ENCODE measurements around the gene HJURP.

Gene HJURP

GRCh38 chr2:233821196-233821595 lies 33.1 kb downstream of the HJURP start:
- H3K4me3 ChIP-seq (replicated peaks; ENCODE audit: low read depth, low read length), result no peak overlapping the region
- no peak for TF ChIP-seq CTCF (IDR thresholded peaks at IDR 0.05; ENCODE audit: low read depth, low read length, missing control alignments)
- no peak for DNase-seq (ENCODE audit: extremely low read depth, low read depth)

GRCh38 chr2:233820774-233821105 lies 33.6 kb downstream of the HJURP start:
- DNase-seq (ENCODE audit: extremely low read depth, low read depth), result no peak
- no peak overlapping the region for H3K4me3 ChIP-seq (replicated peaks; ENCODE audit: low read depth, low read length)
- TF ChIP-seq CTCF (IDR thresholded peaks at IDR 0.05; ENCODE audit: low read depth, low read length, missing control alignments), result no peak

GRCh38 chr2:233819884-233820773 lies 34.2 kb downstream of the HJURP start:
- DNase-seq (ENCODE audit: extremely low read depth, low read depth), result no peak
- no peak for TF ChIP-seq CTCF (IDR thresholded peaks at IDR 0.05; ENCODE audit: low read depth, low read length, missing control alignments)

GRCh38 chr2:233818639-233819621 lies 35.4 kb downstream of the HJURP start:
- no peak overlapping the region for H3K4me3 ChIP-seq (replicated peaks; ENCODE audit: low read depth, low read length)
- DNase-seq (ENCODE audit: extremely low read depth, low read depth), result no peak
- TF ChIP-seq CTCF (IDR thresholded peaks at IDR 0.05; ENCODE audit: low read depth, low read length, missing control alignments), result no peak

More at GRCh38 chr2:233819884-233820773, 34.2 kb downstream of the HJURP start:
- no peak overlapping the region for H3K4me3 ChIP-seq (replicated peaks; ENCODE audit: low read depth, low read length)

- DNase-seq (ENCODE audit: extremely low read depth, low read depth), result no peak
- no peak for TF ChIP-seq CTCF (IDR thresholded peaks at IDR 0.05; ENCODE audit: low read depth, low read length, missing control alignments)
- H3K4me3 ChIP-seq (replicated peaks; ENCODE audit: low read depth, low read length), result no peak overlapping the region
These were observed 36.2 kb downstream of the HJURP start for GRCh38 chr2:233817995-233818638.

- H3K4me3 ChIP-seq (replicated peaks; ENCODE audit: low read depth, low read length), result no peak overlapping the region
- no peak for TF ChIP-seq CTCF (IDR thresholded peaks at IDR 0.05; ENCODE audit: low read depth, low read length, missing control alignments)
- DNase-seq (ENCODE audit: extremely low read depth, low read depth), result no peak
These were observed 36.9 kb downstream of the HJURP start for GRCh38 chr2:233817361-233817911.

Measured in HFF-Myc (cell line).